HG03457 (cell line): ENCODE results near the gene CENPF.
"Not testable (repeated sequence)": the region's sequence is repeated elsewhere in the genome, so short reads cannot be mapped to it uniquely, and the experiment has no call there.

Experiments
- ATAC-seq: cut with Tn5 transposase; IDR thresholded peaks from one replicate; pipeline ENCODE4 v1.9.1; 2021; ENCODE audit warnings: moderate number of reproducible peaks; ENCODE audit not compliant: unreplicated experiment

Gene CENPF

GRCh38 chr1:214583824-214584554 is 19.0 kb upstream of the CENPF start:
- no peak for ATAC-seq

GRCh38 chr1:214584805-214585766 is 17.9 kb upstream of the CENPF start:
- no peak for ATAC-seq

- no peak for ATAC-seq
These were observed 16.4 kb upstream of the CENPF start for GRCh38 chr1:214586621-214587020.

- ATAC-seq: no peak
These were observed 15.8 kb upstream of the CENPF start for GRCh38 chr1:214587165-214587564.

- ATAC-seq: no peak
These were observed 13.9 kb upstream of the CENPF start for GRCh38 chr1:214588963-214589597.

GRCh38 chr1:214590696-214591095 is 12.3 kb upstream of the CENPF start:
- ATAC-seq: no peak

- not testable (repeated sequence) for ATAC-seq
These were observed 11.1 kb upstream of the CENPF start for GRCh38 chr1:214591918-214592317.

GRCh38 chr1:214593158-214593557 is 9.8 kb upstream of the CENPF start:
- no peak for ATAC-seq

- ATAC-seq: no peak
These were observed 841 bp downstream of the CENPF start for GRCh38 chr1:214603819-214604252.

- ATAC-seq: no peak
These were observed 1.5 kb downstream of the CENPF start for GRCh38 chr1:214604523-214604922.

- ATAC-seq: not testable (repeated sequence)
These were observed 2.5 kb downstream of the CENPF start for GRCh38 chr1:214605484-214605883.

- ATAC-seq: not testable (repeated sequence)
These were observed 3.2 kb downstream of the CENPF start for GRCh38 chr1:214605933-214606925.

- not testable (repeated sequence) for ATAC-seq
These were observed 4.7 kb downstream of the CENPF start for GRCh38 chr1:214607492-214608215.

- ATAC-seq: not testable (repeated sequence)
These were observed 5.3 kb downstream of the CENPF start for GRCh38 chr1:214608216-214608783.

- not testable (repeated sequence) for ATAC-seq
These were observed 5.8 kb downstream of the CENPF start for GRCh38 chr1:214608817-214609216.

GRCh38 chr1:214609692-214610091 is 6.7 kb downstream of the CENPF start:
- no peak for ATAC-seq

- peak; percentile 67 for ATAC-seq
These were observed 7.1 kb downstream of the CENPF start for GRCh38 chr1:214610136-214610535.

GRCh38 chr1:214615109-214615508 is 12.1 kb downstream of the CENPF start:
- no peak for ATAC-seq

- ATAC-seq: no peak
These were observed 12.9 kb downstream of the CENPF start for GRCh38 chr1:214615871-214616270.
